Fibroblast of skin of right biceps (primary cell): ENCODE measurements around the gene SCD5.
"Not testable (repeated sequence)": the region's sequence is repeated elsewhere in the genome, so short reads cannot be mapped to it uniquely, and the experiment has no call there.

Source experiments
- DNase-seq: peaks from one replicate; pipeline ENCODE4 v3.0.0-alpha.2; 2013

The SCD5 gene

GRCh38 chr4:82798168-82799005 is at the start of gene SCD5:
Gene SCD5, minus strand, starts transcription at chr4:82798796. Its CDS starts 259 bp downstream, at chr4:82798537.
- peak; percentile 87 for DNase-seq

DNA sequence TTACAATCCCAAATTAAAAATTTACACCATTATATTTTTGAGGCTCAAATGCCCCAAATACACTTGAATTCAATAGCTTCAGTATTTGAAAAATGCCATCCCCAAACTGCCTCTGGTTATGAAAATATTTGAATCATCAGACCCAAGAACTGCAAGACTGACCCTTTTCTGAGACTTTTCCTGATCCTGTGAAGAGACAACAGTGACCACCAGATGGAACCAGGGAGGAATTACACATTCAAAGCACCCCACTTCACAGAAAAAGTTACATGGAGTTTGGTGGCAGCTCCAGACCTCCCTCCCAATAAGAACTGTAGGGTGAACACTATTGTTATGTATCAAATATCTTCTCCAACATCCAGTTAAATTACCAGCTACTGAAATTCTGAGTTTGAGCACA is 44.0 kb upstream of the SCD5 start:
- DNase-seq = peak; percentile 24

DNA sequence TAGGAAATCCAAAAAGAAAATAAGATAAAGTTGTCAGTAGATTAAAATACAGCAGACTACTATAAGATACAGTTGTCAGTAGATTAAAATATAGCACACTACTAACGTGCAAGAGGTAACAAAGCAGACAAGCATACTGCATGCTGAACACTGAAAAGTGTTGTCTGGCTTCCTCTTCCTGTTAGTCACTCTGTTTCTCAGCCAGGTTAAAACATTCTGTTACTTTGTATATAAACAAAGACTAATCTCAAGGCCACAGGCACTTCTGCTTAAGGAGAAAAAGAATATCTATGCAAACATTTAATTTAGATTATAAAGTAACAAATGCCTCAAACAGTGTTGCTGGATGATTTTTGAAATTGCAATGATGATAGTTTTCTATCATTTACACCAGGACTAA is 41.0 kb upstream of the SCD5 start:
- no peak for DNase-seq

GRCh38 chr4:82833696-82834313 is 35.2 kb upstream of the SCD5 start:
- DNase-seq = peak; percentile 88

- DNase-seq = not testable (repeated sequence)
Observed at GRCh38 chr4:82833060-82833459, 34.5 kb upstream of the SCD5 start.

- no peak for DNase-seq
Observed at GRCh38 chr4:82825425-82825824, 26.8 kb upstream of the SCD5 start.

DNA sequence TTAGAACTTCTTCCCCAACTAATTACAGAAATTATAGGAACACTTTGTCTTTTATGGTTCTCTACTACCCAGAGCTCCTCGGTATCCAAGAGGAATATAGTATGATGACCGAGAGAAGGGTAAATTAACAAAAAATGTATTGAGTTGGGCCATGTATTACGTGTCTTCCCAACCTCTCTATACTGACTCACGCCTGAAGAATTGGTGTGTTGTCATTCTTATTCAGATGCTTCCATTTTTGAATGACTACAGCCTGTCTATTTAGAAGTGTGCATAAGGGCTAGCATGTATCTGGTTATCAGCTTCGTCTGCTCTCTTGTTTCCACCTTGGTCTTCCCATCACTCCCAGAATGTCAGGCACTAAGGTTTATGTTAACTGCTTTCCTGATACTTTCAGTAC is 24.5 kb upstream of the SCD5 start:
- DNase-seq = peak; percentile 70

- DNase-seq = no peak
Observed at GRCh38 chr4:82820689-82821088, 22.1 kb upstream of the SCD5 start.

DNA sequence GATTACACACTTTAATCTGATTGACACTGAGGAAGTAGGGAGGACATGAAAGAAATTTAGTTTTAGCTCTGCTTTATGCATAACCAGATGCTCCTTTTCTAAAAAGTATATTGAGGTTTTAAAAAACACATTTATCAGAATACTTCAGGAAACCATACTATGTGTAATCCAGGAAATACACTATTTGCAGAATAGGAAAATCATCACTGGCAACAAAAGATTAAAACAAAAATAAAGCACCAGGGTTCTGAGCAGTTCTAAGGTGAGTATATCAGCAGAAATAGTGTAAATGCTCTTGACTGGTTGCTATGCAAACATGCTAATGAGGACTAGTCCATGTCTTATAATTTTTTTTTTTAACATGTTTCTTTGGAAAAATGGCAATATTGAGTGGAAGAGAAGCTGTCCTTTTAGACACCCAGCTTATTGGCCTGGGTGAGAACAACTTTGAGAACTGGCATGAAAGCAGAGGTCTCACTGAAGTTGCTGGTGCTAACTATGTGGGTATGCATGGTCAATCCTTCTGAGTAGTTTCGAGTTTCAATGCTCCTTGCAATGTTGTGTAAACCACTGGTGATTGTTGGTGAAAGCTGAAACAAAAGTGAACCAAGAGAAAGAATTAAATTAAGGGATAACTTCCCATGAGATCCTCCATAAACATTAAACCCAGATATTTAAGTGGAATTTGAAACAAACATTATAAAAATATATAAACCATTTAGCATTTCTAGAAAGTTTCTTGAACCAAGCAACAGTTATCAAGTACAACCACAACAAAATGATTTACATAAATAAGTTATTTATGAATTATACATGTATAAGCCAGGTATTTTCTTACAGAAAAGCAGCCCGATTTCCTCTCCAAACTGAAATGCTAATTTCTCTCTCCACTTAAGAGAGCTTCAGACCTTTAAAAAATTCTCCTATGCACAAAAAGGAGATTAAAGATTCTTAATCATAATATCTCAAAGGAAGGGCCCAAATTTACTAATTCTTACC is 20.4 kb upstream of the SCD5 start:
- DNase-seq = no peak

GRCh38 chr4:82816874-82817273 is 18.3 kb upstream of the SCD5 start:
- not testable (repeated sequence) for DNase-seq

DNA sequence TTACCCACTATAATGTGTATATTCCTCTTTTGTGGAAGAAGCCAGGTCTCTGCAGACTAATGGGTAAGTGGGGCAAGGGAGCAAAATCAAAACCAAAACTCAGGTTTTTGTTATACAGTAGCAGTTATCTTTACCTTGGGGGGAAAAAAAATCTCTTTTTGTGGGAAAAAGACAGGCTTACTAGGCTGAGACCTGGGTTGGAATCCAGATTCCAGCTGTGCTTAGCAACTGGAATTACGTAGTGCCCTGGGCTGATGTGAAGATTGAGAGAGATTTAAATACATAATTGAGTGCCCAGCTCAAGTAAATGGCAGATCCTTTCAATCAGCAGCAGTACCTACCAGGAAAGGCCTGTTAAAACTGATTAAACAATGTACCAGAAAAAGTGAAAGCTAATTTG is 15.4 kb upstream of the SCD5 start:
- DNase-seq = no peak

DNA sequence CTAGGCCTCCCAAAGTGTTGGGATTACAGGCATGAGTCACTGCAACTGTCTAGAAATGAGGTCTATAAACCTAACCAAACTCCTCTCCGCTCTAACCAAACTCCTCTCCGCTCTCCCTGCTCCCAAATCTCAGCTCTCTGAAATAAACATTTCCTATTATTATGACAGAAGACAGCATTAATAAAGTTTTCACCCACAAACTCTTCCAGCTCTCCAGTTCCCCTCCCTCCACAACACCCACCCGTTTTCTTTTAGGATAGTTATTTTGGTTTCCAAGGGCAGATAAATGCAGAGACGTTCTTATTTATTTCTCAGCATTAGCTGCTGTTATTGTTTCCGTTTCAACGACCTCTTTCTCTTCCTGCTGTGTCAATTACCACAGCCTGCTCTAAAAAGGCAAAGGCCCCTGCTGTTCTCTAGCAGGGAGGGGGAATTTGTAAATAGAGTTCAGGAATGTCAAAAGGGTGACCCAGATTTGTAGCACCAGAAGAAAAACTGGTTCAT is 13.3 kb upstream of the SCD5 start:
- no peak for DNase-seq

DNA sequence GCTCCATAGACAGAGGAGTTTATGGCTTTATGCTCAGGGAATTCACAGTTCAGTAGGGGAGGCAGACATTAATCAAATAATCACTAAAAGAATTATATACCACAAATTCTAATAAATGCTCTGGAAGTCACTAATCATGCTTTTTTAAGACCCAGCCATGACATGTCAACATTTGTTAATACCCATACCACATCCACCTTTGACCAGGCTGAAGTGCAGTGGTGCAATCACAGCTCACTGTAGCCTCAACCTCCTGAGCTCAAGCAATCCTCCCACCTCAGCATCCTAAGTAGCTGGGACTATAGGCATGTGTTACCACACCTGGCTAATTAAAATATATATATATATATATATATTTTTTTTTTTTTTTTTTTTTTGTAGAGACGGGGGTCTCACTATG is 12.8 kb upstream of the SCD5 start:
- DNase-seq = no peak

- no peak for DNase-seq
Observed at GRCh38 chr4:82810176-82810575, 11.6 kb upstream of the SCD5 start.

DNA sequence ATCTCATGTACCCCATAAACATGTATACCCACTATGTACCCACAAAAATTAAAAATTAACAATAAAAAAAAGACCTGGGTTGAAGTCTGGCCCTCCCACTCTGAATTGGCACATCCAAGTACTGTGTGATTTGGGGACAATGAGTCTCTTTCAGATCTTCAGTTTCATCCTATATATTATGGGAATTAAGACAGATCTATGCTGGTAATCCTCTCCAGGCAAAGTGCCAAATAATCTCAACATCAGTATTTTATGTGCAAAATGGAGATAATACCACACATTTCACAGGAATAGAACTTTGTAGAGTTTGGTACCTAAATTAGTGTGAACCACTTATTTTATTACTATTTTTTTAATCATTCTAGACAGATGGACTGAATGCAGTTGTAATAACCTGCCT is 11.0 kb upstream of the SCD5 start:
- no peak for DNase-seq

DNA sequence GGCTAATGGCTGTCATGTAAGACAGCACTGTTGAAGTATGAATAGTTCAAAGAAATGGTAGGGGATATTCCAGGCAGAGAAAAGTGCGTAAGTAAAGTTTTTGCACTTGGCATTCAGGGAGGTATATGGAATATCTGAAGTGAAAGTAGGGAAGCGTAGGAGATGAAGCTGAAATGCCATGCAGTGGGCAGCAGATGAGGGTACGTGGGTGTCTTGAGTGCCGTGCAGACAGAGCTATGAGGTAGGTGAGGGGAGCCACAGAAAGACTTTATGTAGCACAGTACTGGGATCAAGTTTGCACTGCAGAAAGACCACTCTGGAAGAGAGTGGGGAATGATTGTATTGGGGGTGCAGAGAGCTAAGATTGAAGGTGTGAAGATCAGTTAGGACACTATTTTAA is 5.2 kb upstream of the SCD5 start:
- no peak for DNase-seq

DNA sequence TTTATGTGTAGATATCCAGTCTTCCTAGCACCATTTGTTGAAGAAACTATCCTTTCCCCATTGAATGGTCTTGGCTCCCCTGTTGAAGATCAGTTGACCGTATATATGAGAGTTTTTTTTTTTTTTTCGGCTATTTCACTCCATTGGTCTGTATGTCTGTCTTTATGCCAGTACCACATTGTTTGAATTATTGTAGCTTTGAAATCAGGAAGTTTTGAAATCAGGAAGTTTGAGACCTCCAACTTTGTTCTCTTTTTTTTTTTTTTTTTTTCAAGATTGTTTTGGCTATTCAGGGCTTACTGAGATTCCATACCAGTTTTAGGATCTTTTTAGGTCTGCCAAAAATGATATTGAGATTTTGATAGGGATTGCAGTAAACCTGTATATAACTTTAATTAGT is 4.3 kb upstream of the SCD5 start:
- DNase-seq = no peak

DNA sequence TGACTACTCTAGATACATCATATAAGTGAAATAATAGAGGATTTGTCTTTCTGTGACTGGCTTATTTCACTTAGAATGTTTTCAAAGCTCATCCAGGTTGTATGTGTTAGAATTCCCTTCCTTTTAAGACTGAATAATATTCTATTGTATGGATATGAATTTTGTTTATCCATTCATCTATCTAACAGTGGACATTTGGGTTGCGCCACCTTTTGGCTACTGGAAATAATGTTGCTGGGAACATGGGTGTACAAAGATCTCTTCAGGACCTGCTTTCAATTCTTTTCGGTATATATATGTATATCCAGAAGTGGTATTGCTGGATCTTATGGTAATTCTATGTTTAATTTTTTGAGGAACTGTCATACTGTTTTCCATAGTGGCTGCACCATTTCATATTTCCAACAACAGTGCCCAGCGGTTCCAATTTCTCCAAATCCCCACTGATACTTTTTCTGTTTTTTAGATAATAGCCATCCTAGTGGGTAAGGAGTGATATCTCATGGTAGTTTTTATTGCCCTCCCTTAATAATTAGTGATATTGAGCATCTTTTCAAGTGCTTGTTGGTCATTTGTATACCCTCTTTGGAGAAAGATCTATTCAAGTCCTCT is 3.4 kb upstream of the SCD5 start:
- no peak for DNase-seq

DNA sequence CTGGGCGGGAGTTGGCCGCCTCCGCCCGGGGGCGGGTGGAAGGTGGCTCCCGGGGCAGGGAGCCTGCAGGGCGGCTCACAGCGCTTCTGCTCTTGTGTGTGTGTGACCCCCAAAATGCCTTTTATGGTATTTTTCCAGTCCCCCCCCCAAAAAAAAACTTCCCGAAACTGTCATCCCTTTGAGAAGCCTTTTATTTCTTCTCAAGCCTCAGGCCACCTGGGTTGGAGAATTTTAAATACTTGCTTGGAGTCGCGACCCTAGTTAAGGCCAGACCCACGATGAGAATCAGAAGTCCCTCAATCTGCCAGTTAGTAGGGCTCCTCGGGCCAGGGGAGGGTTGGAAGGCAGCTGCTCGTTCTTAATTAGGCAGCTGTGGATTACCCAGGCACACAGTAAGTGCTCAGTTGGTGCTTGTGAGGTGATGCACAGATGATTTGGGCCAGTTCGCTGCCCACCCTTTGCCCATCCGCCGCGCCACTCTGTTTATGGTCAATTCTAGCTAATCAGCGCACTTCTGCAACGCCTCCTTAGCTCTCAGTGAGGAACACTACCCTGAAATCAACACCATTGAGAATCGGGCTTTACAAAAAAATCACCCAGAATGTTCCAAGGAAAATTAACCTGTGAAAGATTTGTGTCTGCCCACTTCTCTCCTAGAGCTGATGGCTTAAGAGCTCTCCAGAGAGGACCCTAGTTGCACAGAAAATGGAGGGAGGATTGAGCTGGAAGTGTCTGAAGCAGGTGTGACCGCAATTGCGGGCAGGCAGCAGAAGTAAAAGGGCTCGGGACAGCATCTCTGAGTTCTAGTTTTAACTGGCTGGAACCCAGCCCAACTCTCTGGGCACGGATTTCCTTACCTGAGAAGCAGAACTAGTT is 648 bp upstream of the SCD5 start:
- DNase-seq = no peak

- DNase-seq = peak; percentile 46
Observed at GRCh38 chr4:82797405-82798111, 1.0 kb downstream of the SCD5 start.

- no peak for DNase-seq
Observed at GRCh38 chr4:82797040-82797404, 1.6 kb downstream of the SCD5 start.
